HL-60/S4 (cell line): ENCODE results near the gene ITCH.
"Not testable (repeated sequence)": the region's sequence is repeated elsewhere in the genome, so short reads cannot be mapped to it uniquely, and the experiment has no call there.

Experiments
- in situ Hi-C: fragments of 300-500 bp; cut with MboI; formaldehyde crosslinking; loops from 2 replicates; pipeline ENCODE4 v1.14.3; 2022; ENCODE audit warnings: low sequenced_read_pairs

Gene ITCH

GRCh38 chr20:34449674-34450592 lies 86.9 kb downstream of the ITCH start:
- in situ Hi-C loops, result no loop called here

- in situ Hi-C loops, result no loop called here
These were observed 89.4 kb downstream of the ITCH start for GRCh38 chr20:34452281-34452982.

- in situ Hi-C loops, result no loop called here
These were observed 95.6 kb downstream of the ITCH start for GRCh38 chr20:34458631-34459030.

- in situ Hi-C loops, result no loop called here
These were observed 96.3 kb downstream of the ITCH start for GRCh38 chr20:34459209-34459897.

GRCh38 chr20:34461779-34462087 lies 98.7 kb downstream of the ITCH start:
- in situ Hi-C loops, result no loop called here

- in situ Hi-C loops, result no loop called here
These were observed 105.9 kb downstream of the ITCH start for GRCh38 chr20:34468951-34469350.

- in situ Hi-C loops, result loop anchor here (10.0 kb wide), 1 partner anchor 158 kb away; no protein-coding TSS in a partner anchor
These were observed 109.3 kb downstream of the ITCH start for GRCh38 chr20:34472246-34472925.

GRCh38 chr20:34473262-34473883 lies 110.3 kb downstream of the ITCH start:
- in situ Hi-C loops, result loop anchor here (10.0 kb wide), 1 partner anchor 159 kb away; no protein-coding TSS in a partner anchor

GRCh38 chr20:34475979-34476736 lies 113.1 kb downstream of the ITCH start:
- in situ Hi-C loops, result loop anchor here (10.0 kb wide), 1 partner anchor 161 kb away; no protein-coding TSS in a partner anchor

GRCh38 chr20:34479627-34480026 lies 116.6 kb downstream of the ITCH start:
- in situ Hi-C loops, result loop anchor here (10.0 kb wide), 1 partner anchor 165 kb away; no protein-coding TSS in a partner anchor

- in situ Hi-C loops, result not testable (repeated sequence)
These were observed 119.1 kb downstream of the ITCH start for GRCh38 chr20:34482154-34482553.

- in situ Hi-C loops, result not testable (repeated sequence)
These were observed 120.6 kb downstream of the ITCH start for GRCh38 chr20:34483585-34484220.

- in situ Hi-C loops, result no loop called here
These were observed 122.1 kb downstream of the ITCH start for GRCh38 chr20:34485068-34485634.

GRCh38 chr20:34491226-34491931 lies 128.3 kb downstream of the ITCH start:
- in situ Hi-C loops, result no loop called here

GRCh38 chr20:34491932-34492509 lies 128.9 kb downstream of the ITCH start:
- in situ Hi-C loops, result no loop called here

- in situ Hi-C loops, result no loop called here
These were observed 130.6 kb downstream of the ITCH start for GRCh38 chr20:34493646-34494045.

GRCh38 chr20:34495307-34495706 lies 132.2 kb downstream of the ITCH start:
- in situ Hi-C loops, result no loop called here

GRCh38 chr20:34495916-34496315 lies 132.8 kb downstream of the ITCH start:
- in situ Hi-C loops, result no loop called here
